HPDE6-E6E7 (cell line): ENCODE measurements around the gene IRX5.

Experiments used
- DNase-seq: peaks from one replicate; pipeline ENCODE4 v3.0.0; 2011; ENCODE audit warnings: missing footprints; ENCODE audit errors: extremely low spot score

The IRX5 gene

GRCh38 chr16:54952195-54952594, 21.5 kb downstream of the IRX5 start:
- DNase-seq: no peak

GRCh38 chr16:54953461-54953860, 22.8 kb downstream of the IRX5 start:
- no peak for DNase-seq

- DNase-seq: no peak
Measured at GRCh38 chr16:54954220-54954619, 23.6 kb downstream of the IRX5 start.

- DNase-seq: no peak
Measured at GRCh38 chr16:54955757-54956156, 25.1 kb downstream of the IRX5 start.

- no peak for DNase-seq
Measured at GRCh38 chr16:54957403-54958166, 26.9 kb downstream of the IRX5 start.

GRCh38 chr16:54962045-54962444, 31.4 kb downstream of the IRX5 start:
- DNase-seq: no peak

GRCh38 chr16:54964239-54964638, 33.6 kb downstream of the IRX5 start:
- DNase-seq: no peak

- no peak for DNase-seq
Measured at GRCh38 chr16:54965464-54965863, 34.8 kb downstream of the IRX5 start.

- no peak for DNase-seq
Measured at GRCh38 chr16:54968011-54968410, 37.3 kb downstream of the IRX5 start.

- DNase-seq: no peak
Measured at GRCh38 chr16:54968784-54969183, 38.1 kb downstream of the IRX5 start.

GRCh38 chr16:54970016-54970415, 39.4 kb downstream of the IRX5 start:
- DNase-seq: no peak

- no peak for DNase-seq
Measured at GRCh38 chr16:54974367-54974766, 43.7 kb downstream of the IRX5 start.

- no peak for DNase-seq
Measured at GRCh38 chr16:54976651-54977200, 46.1 kb downstream of the IRX5 start.

GRCh38 chr16:54977211-54977610, 46.5 kb downstream of the IRX5 start:
- DNase-seq: no peak

GRCh38 chr16:54980821-54981220, 50.2 kb downstream of the IRX5 start:
- no peak for DNase-seq
